ENCODE measurements around the gene COX15.

Gene COX15

DNA sequence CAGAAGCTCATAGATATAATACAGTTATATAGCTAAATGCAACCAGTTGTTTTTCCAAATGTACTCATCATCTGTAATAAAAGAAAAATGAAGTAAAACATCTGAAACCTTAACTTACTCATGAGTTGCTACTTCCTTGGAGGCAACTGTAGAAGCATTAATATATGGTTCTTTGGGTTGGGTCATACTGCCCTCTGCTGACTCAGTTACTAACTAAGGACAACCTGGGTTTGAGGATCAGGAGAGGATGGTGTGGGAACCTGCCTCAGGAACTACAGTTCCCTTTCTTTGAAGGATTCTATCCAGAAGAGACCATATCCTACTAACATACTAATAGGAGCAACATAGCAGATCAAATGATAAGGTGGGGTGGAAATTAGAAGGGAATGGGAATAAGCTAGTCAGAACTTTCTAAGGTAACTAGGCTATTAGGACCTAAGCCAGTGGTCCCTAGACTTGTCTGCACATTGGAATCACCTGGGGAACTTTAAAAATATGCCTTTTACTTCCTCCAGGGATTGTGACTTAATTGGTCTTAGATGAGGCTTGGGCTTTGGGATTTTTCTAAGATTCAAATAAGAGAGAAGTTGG, 20.7 kb downstream of the COX15 start:
- no peaks in the 10 kb centered on the region for H3K9me3 ChIP-seq (ENCODE audit: control insufficient read depth in 5 of 5, low read length in 5 of 5)
- no peaks in the 10 kb centered on the region for H3K27me3 ChIP-seq (ENCODE audit: control insufficient read depth in 5 of 5, insufficient read depth in 4 of 5, low read length in 5 of 5)
- H3K4me3 ChIP-seq (ENCODE audit: low read depth in 1 of 5, low read length in 5 of 5): no peak overlapping the region
- no peak overlapping the region for H3K9ac ChIP-seq (ENCODE audit: low read length in 5 of 5)
- H3K27ac ChIP-seq (ENCODE audit: low read depth, low read length): no peak overlapping the region
- H3K36me3 ChIP-seq (ENCODE audit: control insufficient read depth in 5 of 5, insufficient read depth in 5 of 5, low read length in 5 of 5): peaks cover 17 to 54% (median 42%) of the 10 kb centered on the region in 5 donors
- H3K4me1 ChIP-seq (ENCODE audit: control insufficient read depth in 5 of 5, insufficient read depth in 5 of 5, low read length in 5 of 5): peaks cover 0 to 4% (median 0%) of the 10 kb centered on the region in 5 donors

DNA sequence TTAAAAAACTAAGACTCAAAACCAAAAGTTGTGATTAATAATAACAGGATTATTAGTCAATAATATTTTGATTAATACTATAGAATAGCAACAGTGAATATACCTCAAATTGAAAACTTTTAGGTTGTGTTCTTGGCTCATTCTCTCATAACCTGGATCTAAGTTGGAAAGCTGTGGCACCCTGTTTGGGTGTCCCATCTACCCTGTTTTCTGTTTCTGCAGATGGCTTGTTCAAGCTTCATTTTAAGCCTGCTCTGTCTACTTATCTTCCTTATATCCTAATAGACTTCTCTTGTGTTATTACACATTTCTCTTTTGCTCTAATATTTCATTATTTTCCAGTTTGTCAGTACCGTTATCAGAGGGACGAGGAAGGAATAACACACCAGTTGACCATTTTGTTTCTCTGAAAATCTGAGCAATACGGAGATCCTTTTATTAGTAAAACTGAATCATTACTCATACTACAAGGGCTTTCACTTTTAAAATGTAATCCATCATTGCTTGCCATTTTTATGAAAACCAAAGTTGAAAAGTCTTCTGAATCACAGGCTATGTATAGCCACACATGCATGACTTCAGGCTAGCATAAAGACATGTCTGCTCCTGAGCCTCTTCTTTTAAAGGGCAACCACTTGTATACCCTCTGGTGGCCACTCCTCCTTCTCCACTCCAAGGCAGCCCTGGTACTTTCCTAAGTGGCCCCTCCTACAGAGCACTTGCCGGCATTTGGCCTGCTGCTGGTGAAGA, 22.3 kb downstream of the COX15 start:
- H3K9ac ChIP-seq (ENCODE audit: low read length in 5 of 5): no peak overlapping the region
- H3K27me3 ChIP-seq (ENCODE audit: control insufficient read depth in 5 of 5, insufficient read depth in 4 of 5, low read length in 5 of 5): no peaks in the 10 kb centered on the region
- H3K4me3 ChIP-seq (ENCODE audit: low read depth in 1 of 5, low read length in 5 of 5): no peak overlapping the region
- peaks cover 0 to 4% (median 0%) of the 10 kb centered on the region in 5 donors for H3K4me1 ChIP-seq (ENCODE audit: control insufficient read depth in 5 of 5, insufficient read depth in 5 of 5, low read length in 5 of 5)
- H3K36me3 ChIP-seq (ENCODE audit: control insufficient read depth in 5 of 5, insufficient read depth in 5 of 5, low read length in 5 of 5): peaks cover 16 to 54% (median 38%) of the 10 kb centered on the region in 5 donors
- no peak overlapping the region for H3K27ac ChIP-seq (ENCODE audit: low read depth, low read length)
- no peaks in the 10 kb centered on the region for H3K9me3 ChIP-seq (ENCODE audit: control insufficient read depth in 5 of 5, low read length in 5 of 5)

DNA sequence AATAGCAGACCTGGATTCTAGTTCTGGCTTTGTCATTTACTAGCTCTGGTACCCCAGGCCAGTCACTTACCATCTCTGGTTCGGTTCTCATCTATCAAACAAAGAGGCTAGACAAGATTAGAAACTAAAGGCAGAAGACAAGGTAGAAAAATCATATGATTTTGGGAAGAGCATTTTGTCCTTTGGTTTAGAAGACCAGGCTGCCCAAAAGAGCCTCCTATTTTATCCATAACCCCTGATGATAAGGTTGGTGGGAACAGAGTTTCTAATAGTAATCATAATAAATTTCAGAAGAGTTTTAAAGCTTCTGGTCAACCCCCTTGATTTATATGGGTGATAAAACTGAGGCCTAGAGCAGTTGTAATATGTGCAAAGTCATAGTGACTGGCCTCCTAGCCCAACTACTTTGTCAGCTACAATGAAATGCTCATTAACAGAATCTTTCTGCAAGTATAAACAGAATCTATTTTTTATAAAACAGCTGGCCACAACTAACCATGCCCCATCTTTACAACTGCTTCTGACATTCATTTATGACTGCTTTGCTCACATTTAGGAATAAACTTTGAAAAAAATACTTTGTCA, 23.4 kb downstream of the COX15 start:
- Histone ChIP-seq H3K27ac (ENCODE audit: low read depth, low read length) (no peak overlapping the region), H3K27me3 (ENCODE audit: control insufficient read depth in 5 of 5, insufficient read depth in 4 of 5, low read length in 5 of 5) (no peaks in the 10 kb centered on the region), H3K9ac (ENCODE audit: low read length in 5 of 5) (no peak overlapping the region), H3K4me1 (ENCODE audit: control insufficient read depth in 5 of 5, insufficient read depth in 5 of 5, low read length in 5 of 5) (peaks cover 0 to 4% (median 0%) of the 10 kb centered on the region in 5 donors), H3K4me3 (ENCODE audit: low read depth in 1 of 5, low read length in 5 of 5) (no peak overlapping the region), H3K9me3 (ENCODE audit: control insufficient read depth in 5 of 5, low read length in 5 of 5) (no peaks in the 10 kb centered on the region), H3K36me3 (ENCODE audit: control insufficient read depth in 5 of 5, insufficient read depth in 5 of 5, low read length in 5 of 5) (peaks cover 18 to 47% (median 33%) of the 10 kb centered on the region in 5 donors)

DNA sequence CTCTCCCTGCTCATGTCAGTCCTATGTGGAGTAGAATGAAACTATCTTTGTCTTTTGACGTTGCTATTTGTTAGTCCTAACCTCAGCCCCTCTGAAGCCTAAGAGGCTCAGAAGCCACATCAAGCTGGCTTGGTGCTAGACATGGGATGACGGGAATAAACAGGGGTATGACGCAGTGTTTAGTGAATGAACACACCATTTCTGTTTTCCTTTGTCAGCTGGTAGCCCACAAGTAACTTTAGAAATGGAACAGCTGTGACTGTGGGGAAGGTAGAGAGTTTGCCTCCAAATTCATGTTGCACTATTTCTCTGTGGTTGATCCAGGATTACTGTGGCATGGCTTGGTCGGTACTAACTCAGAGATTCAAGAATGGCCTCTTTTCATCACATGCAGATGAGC, 31.3 kb downstream of the COX15 start:
- H3K27ac ChIP-seq (ENCODE audit: low read depth, low read length): no peak overlapping the region
- peaks cover 22 to 72% (median 52%) of the 10 kb centered on the region in 5 donors for H3K36me3 ChIP-seq (ENCODE audit: control insufficient read depth in 5 of 5, insufficient read depth in 5 of 5, low read length in 5 of 5)
- H3K4me1 ChIP-seq (ENCODE audit: control insufficient read depth in 5 of 5, insufficient read depth in 5 of 5, low read length in 5 of 5): no peaks in the 10 kb centered on the region
- H3K27me3 ChIP-seq (ENCODE audit: control insufficient read depth in 5 of 5, insufficient read depth in 4 of 5, low read length in 5 of 5): no peaks in the 10 kb centered on the region
- no peak overlapping the region for H3K4me3 ChIP-seq (ENCODE audit: low read depth in 1 of 5, low read length in 5 of 5)
- no peaks in the 10 kb centered on the region for H3K9me3 ChIP-seq (ENCODE audit: control insufficient read depth in 5 of 5, low read length in 5 of 5)
- H3K9ac ChIP-seq (ENCODE audit: low read length in 5 of 5): no peak overlapping the region

DNA sequence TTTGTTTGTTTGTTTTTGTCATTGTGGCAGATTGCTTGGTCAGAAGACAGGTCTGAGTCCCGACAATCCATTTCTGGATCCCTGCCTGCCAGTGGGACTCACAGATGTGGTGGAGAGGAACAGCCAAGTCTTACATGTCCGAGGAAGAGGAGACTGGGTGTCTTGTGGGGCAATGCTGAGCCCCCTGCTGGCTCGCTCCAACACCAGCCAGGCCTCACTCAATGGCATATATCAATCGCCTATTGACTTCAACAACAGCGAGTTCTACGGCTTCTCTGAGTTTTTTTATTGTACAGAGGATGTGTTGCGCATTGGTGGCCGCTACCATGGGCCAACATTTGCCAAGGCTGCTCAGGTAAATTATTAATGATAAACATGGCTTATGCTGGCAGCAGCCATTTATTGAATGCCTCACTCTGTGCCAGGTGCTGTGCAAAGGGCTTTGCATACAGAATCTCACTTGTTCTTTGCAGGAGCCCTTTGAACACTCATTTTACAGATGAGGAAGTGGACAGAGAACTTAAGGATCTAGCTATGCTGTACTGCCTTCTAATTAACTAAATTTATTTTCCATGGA, 33.3 kb downstream of the COX15 start:
- Histone ChIP-seq H3K27me3 (ENCODE audit: control insufficient read depth in 5 of 5, insufficient read depth in 4 of 5, low read length in 5 of 5) (no peaks in the 10 kb centered on the region), H3K9ac (ENCODE audit: low read length in 5 of 5) (no peak overlapping the region), H3K9me3 (ENCODE audit: control insufficient read depth in 5 of 5, low read length in 5 of 5) (no peaks in the 10 kb centered on the region), H3K4me3 (ENCODE audit: low read depth in 1 of 5, low read length in 5 of 5) (no peak overlapping the region), H3K27ac (ENCODE audit: low read depth, low read length) (no peak overlapping the region), H3K36me3 (ENCODE audit: control insufficient read depth in 5 of 5, insufficient read depth in 5 of 5, low read length in 5 of 5) (peaks cover 27 to 64% (median 41%) of the 10 kb centered on the region in 5 donors), H3K4me1 (ENCODE audit: control insufficient read depth in 5 of 5, insufficient read depth in 5 of 5, low read length in 5 of 5) (no peaks in the 10 kb centered on the region)

DNA sequence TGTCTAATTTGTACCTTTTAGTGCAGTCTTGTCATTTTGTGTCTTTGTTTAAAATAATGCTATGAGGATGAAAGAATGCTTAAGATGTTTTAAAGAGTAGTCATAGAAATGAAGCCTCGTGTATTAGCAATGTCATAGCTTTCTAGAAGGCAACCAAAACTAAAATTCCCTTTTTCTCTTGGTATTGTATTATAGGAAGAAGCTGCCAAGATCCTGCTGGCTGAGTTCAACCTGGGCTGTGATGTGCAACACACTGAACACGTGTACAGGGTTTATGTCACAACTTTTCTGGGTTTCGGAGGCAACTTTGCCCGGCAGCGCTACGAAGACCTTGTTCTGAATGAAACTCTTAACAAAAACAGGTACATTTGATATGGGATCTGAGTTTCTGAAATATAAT, 36.2 kb downstream of the COX15 start:
- no peak overlapping the region for H3K9ac ChIP-seq (ENCODE audit: low read length in 5 of 5)
- H3K36me3 ChIP-seq (ENCODE audit: control insufficient read depth in 5 of 5, insufficient read depth in 5 of 5, low read length in 5 of 5): peaks cover 30 to 68% (median 42%) of the 10 kb centered on the region in 5 donors
- H3K27ac ChIP-seq (ENCODE audit: low read depth, low read length): no peak overlapping the region
- H3K4me1 ChIP-seq (ENCODE audit: control insufficient read depth in 5 of 5, insufficient read depth in 5 of 5, low read length in 5 of 5): no peaks in the 10 kb centered on the region
- H3K4me3 ChIP-seq (ENCODE audit: low read depth in 1 of 5, low read length in 5 of 5): no peak overlapping the region
- H3K9me3 ChIP-seq (ENCODE audit: control insufficient read depth in 5 of 5, low read length in 5 of 5): no peaks in the 10 kb centered on the region
- no peaks in the 10 kb centered on the region for H3K27me3 ChIP-seq (ENCODE audit: control insufficient read depth in 5 of 5, insufficient read depth in 4 of 5, low read length in 5 of 5)

DNA sequence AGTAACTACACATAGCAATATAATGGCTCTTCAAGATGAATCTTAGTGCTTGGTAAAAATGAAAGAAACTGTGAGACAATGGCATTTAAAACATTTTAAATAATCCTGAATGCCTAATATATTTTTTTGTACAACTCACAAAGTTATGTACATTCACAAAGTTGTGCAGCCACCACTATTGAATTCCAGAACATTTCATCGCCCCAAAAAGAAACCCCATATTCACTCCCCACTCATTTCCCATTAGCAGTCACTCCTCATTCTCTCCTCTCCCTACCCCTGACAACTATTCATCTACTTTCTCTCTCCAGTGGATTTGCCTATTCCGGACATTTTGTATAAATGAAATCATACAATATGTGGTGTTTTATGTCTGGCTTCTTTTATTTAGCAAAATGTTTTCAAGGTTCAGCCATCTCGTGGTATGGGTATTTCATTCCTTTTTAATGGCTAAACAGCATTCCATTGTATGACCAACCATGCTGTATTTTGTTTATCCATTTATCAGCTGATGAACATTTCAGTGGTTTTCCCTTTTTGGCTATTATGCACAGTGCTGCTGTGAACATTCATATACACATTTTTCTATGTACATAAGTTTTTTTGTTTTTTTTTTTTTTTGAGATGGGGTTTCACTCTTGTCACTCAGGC, 37.9 kb downstream of the COX15 start:
- Histone ChIP-seq H3K36me3 (ENCODE audit: control insufficient read depth in 5 of 5, insufficient read depth in 5 of 5, low read length in 5 of 5) (peaks cover 30 to 61% (median 42%) of the 10 kb centered on the region in 5 donors), H3K4me3 (ENCODE audit: low read depth in 1 of 5, low read length in 5 of 5) (no peak overlapping the region)

DNA sequence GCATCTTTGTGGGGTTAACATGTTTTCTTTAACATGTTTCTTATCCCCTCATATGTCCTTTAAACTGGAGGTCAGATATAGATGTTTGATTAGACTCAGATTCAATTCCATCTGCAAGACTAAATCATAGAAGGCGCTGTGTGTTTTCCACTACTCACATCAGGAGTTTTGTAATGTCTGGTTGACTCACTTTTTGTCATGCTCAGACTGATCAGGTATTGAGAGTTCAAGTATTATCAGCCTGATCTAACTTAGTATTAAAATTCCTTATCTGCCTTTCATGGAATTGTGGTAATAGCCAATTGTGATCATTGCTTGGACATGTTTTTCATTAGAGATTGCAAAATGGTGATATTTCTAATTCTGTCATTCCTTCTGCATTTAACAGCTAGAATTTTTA, 42.5 kb downstream of the COX15 start:
- Histone ChIP-seq H3K27me3 (ENCODE audit: control insufficient read depth in 5 of 5, insufficient read depth in 4 of 5, low read length in 5 of 5) (no peaks in the 10 kb centered on the region), H3K9me3 (ENCODE audit: control insufficient read depth in 5 of 5, low read length in 5 of 5) (no peaks in the 10 kb centered on the region), H3K4me1 (ENCODE audit: control insufficient read depth in 5 of 5, insufficient read depth in 5 of 5, low read length in 5 of 5) (peaks cover 0 to 6% (median 0%) of the 10 kb centered on the region in 5 donors), H3K4me3 (ENCODE audit: low read depth in 1 of 5, low read length in 5 of 5) (no peak overlapping the region), H3K36me3 (ENCODE audit: control insufficient read depth in 5 of 5, insufficient read depth in 5 of 5, low read length in 5 of 5) (peaks cover 8 to 32% (median 17%) of the 10 kb centered on the region in 5 donors), H3K27ac (ENCODE audit: low read depth, low read length) (no peak overlapping the region), H3K9ac (ENCODE audit: low read length in 5 of 5) (no peak overlapping the region)

More for the DNA sequence above, 37.9 kb downstream of the COX15 start:
- H3K4me1 ChIP-seq (ENCODE audit: control insufficient read depth in 5 of 5, insufficient read depth in 5 of 5, low read length in 5 of 5): no peaks in the 10 kb centered on the region
- no peak overlapping the region for H3K27ac ChIP-seq (ENCODE audit: low read depth, low read length)
- no peak overlapping the region for H3K9ac ChIP-seq (ENCODE audit: low read length in 5 of 5)
- H3K27me3 ChIP-seq (ENCODE audit: control insufficient read depth in 5 of 5, insufficient read depth in 4 of 5, low read length in 5 of 5): no peaks in the 10 kb centered on the region
- no peaks in the 10 kb centered on the region for H3K9me3 ChIP-seq (ENCODE audit: control insufficient read depth in 5 of 5, low read length in 5 of 5)

DNA sequence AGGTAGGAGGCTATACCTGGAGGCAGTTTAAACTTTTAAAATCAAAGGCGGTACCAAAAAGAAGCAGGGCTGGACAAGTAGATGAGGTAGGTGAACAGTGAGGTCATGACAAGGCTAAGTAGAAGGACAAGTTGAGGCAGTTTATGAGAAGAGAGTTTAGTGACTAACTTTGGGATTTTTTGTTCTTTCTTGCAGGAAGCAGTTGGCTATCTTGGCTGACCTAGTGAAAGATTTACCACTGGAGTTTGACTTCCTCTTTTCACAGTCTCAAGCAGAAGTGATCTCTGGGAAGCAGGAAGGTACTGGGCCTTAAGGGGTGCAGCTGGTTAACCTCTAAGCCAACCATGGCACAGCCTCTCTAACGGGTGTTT, 46.3 kb downstream of the COX15 start:
- Histone ChIP-seq H3K4me3 (ENCODE audit: low read depth in 1 of 5, low read length in 5 of 5) (no peak overlapping the region), H3K9ac (ENCODE audit: low read length in 5 of 5) (no peak overlapping the region), H3K4me1 (ENCODE audit: control insufficient read depth in 5 of 5, insufficient read depth in 5 of 5, low read length in 5 of 5) (peaks cover 0 to 13% (median 0%) of the 10 kb centered on the region in 5 donors), H3K27me3 (ENCODE audit: control insufficient read depth in 5 of 5, insufficient read depth in 4 of 5, low read length in 5 of 5) (no peaks in the 10 kb centered on the region), H3K27ac (ENCODE audit: low read depth, low read length) (no peak overlapping the region), H3K9me3 (ENCODE audit: control insufficient read depth in 5 of 5, low read length in 5 of 5) (no peaks in the 10 kb centered on the region), H3K36me3 (ENCODE audit: control insufficient read depth in 5 of 5, insufficient read depth in 5 of 5, low read length in 5 of 5) (peaks cover 2 to 13% (median 3%) of the 10 kb centered on the region in 5 donors)

Data from subcutaneous abdominal adipose tissue (tissue), 5 donors.